ENCODE results near the gene LRP1B.

GRCh38 chr2:141869572-141869971 lies 261.2 kb downstream of the LRP1B start:
- no peak for TF ChIP-seq CTCF (IDR thresholded peaks at IDR 0.05)
- TF ChIP-seq POLR2A (IDR thresholded peaks at IDR 0.05; ENCODE audit: low read length): no peak
- TF ChIP-seq JUNB (IDR thresholded peaks at IDR 0.05): no peak
- TF ChIP-seq MYC (IDR thresholded peaks at IDR 0.05; ENCODE audit: borderline replicate concordance, low read length): no peak

Measured in A549 (cell line).